22Rv1 (cell line): Measurements from ENCODE around the gene PROP1.

ENCODE experiments used
- H3K27ac ChIP-seq: fragments of 450-650 bp; 2 replicates; pipeline ENCODE4 v1.5.1; 2017
- ZFX ChIP-seq: fragments of 450-650 bp; IDR thresholded peaks from 2 replicates; pipeline ENCODE4 v1.6.1; 2017; ENCODE audit warnings: antibody characterized with exemption, borderline replicate concordance
- TF ChIP-seq, protein P1 (sequence below): fragments of 450-650 bp; IDR thresholded peaks from 2 replicates; pipeline ENCODE4 v1.5.1; 2017; ENCODE audit warnings: mild to moderate bottlenecking

Gene PROP1

GRCh38 chr5:177994561-177995190 is 1.4 kb downstream of the PROP1 start:
- TF ChIP-seq ZFX = no peak
- TF ChIP-seq, protein P1, sequence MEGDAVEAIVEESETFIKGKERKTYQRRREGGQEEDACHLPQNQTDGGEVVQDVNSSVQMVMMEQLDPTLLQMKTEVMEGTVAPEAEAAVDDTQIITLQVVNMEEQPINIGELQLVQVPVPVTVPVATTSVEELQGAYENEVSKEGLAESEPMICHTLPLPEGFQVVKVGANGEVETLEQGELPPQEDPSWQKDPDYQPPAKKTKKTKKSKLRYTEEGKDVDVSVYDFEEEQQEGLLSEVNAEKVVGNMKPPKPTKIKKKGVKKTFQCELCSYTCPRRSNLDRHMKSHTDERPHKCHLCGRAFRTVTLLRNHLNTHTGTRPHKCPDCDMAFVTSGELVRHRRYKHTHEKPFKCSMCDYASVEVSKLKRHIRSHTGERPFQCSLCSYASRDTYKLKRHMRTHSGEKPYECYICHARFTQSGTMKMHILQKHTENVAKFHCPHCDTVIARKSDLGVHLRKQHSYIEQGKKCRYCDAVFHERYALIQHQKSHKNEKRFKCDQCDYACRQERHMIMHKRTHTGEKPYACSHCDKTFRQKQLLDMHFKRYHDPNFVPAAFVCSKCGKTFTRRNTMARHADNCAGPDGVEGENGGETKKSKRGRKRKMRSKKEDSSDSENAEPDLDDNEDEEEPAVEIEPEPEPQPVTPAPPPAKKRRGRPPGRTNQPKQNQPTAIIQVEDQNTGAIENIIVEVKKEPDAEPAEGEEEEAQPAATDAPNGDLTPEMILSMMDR = no peak
- no peak overlapping the region for H3K27ac ChIP-seq

DNA sequence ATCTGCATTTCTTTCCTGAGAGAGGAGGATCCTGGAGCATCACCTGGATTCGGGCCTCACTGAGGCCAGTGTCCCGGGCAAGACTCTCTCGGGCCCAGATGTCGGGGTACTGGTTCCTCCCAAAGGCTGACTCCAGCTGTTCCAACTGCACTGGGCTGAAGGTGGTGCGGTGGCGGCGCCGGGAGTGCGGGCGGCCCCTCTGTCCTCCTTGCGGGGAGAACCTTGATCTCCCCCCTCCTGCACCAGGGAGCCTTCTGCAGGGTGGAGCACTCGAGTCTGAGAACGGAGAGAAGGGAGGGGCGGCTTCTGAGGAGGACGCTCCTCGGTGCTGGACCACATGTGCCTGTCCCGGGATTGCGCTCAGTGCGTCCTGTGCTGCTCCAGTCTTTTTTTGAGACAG is 2.0 kb downstream of the PROP1 start:
- no peak for TF ChIP-seq ZFX
- TF ChIP-seq, protein P1 = no peak
- H3K27ac ChIP-seq = no peak overlapping the region

DNA sequence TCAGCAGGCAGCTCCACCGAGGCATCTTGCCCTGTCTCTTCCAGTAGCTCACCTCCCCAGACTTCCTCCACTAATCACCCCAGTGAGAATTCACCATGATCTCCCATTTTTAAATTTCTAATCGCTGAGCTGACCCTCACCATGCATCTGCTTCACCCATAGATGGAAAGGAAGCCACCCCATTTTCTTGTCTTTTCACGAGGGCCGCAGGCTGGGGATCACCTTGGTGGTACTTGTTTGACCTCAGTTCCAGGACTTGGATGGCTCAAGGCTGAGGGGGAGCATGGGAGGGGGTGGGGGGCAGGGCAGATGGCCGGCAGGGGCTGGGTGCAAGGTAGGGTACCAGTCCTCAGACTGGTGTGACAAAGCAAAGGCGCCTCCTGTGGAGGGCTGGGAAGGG is 3.6 kb downstream of the PROP1 start:
- TF ChIP-seq ZFX = no peak
- TF ChIP-seq, protein P1 = no peak

DNA sequence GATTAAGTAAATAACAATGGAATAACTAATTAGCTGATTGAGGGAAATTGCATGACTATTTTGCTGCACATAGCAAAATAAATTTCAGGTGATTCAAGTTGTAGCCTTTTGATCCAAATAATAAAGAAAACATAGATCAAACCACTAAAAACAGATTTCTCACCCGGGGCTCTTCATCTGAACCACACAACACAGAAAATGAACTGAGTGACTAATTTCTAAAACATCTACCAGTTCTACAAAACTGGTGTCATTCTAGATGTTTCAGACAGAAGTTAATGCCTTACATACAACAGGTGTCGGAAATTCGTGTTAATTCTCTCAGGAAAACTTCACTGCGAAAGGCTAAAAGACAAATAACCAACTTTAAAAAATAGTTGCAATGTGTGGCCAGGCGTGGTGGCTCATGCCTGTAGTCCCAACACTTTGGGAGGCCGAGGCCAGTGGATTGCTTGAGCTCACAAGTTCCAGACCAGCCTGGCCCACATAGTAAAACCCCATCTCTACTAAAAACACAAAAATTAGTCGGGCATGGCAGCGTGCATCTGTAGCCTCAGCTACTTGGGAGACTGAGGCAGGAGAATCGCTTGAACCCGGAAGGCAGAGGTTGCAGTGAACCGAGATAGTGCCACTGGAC is 6.9 kb downstream of the PROP1 start:
- TF ChIP-seq, protein P1 = no peak
- TF ChIP-seq ZFX = no peak
- H3K27ac ChIP-seq = no peak overlapping the region

More for the DNA sequence above, 3.6 kb downstream of the PROP1 start:
- H3K27ac ChIP-seq = no peak overlapping the region

- no peak overlapping the region for H3K27ac ChIP-seq
- no peak for TF ChIP-seq ZFX
- TF ChIP-seq, protein P1 = no peak
Observed at GRCh38 chr5:177987326-177987725, 8.7 kb downstream of the PROP1 start.

DNA sequence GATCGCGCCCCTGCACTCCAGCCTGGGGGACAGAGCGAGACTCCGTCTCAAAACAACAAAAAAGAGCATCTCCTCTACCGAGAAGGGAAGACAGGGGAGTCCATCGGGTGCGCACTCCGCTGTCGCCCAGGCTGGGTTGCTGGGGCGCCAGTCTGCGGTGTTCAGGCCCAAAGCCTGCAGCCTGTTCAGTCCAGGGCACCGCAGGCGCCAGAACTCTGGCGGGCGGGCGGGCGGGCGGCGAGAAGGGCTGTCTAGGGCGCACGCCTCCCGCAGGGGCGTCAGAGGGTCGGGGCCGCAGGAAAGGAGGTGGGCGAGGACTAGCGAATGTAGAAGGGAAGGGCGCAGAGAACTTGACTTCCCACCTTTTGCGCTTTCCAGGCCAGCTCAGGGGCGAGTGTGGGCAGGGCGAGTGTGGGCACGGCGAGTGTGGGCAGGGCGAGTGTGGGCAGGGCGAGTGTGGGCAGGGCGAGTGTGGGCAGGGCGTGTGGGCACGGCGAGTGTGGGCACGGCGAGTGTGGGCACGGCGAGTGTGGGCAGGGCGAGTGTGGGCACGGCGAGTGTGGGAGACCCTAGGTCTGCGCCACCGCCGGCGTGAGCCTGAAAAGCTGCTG is 10.5 kb downstream of the PROP1 start:
- H3K27ac ChIP-seq = no peak overlapping the region
- TF ChIP-seq, protein P1 = no peak
- TF ChIP-seq ZFX = no peak
